ENCODE data around the gene WWOX.

DNA sequence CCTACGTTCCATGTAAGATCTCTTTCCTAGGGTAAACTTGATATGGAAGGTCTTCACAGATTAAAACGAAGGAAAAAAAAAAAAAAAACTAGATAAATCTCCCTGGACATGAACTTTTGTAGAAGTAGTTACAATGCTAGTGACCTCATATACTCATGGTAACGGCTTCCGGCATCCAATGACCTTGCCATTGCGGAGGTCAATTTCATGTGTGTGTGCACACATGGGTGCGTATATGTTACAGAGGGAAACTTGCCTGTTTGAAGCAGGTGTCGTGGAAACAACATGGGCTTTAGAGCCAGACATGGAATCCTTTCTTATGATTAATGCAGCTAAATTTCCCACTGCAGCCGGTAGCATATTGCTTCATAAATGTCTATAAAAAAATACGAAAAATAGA lies 1065.6 kb downstream of the WWOX start:
- TF ChIP-seq RAD21 (conservative IDR thresholded peaks at IDR 0.05) (no peak), MXI1 (conservative IDR thresholded peaks at IDR 0.05; ENCODE audit: poor library complexity, severe bottlenecking) (no peak), EZH2 (IDR thresholded peaks at IDR 0.05; ENCODE audit: borderline replicate concordance, insufficient read depth, low read length, poor library complexity, severe bottlenecking) (no peak), POLR2AphosphoS5 (IDR thresholded peaks at IDR 0.05) (no peak), EP300 (conservative IDR thresholded peaks at IDR 0.05; ENCODE audit: poor library complexity, severe bottlenecking) (no peak), TAF1 (IDR thresholded peaks at IDR 0.05; ENCODE audit: low read depth) (no peak)
- TF ChIP-seq, protein P1, sequence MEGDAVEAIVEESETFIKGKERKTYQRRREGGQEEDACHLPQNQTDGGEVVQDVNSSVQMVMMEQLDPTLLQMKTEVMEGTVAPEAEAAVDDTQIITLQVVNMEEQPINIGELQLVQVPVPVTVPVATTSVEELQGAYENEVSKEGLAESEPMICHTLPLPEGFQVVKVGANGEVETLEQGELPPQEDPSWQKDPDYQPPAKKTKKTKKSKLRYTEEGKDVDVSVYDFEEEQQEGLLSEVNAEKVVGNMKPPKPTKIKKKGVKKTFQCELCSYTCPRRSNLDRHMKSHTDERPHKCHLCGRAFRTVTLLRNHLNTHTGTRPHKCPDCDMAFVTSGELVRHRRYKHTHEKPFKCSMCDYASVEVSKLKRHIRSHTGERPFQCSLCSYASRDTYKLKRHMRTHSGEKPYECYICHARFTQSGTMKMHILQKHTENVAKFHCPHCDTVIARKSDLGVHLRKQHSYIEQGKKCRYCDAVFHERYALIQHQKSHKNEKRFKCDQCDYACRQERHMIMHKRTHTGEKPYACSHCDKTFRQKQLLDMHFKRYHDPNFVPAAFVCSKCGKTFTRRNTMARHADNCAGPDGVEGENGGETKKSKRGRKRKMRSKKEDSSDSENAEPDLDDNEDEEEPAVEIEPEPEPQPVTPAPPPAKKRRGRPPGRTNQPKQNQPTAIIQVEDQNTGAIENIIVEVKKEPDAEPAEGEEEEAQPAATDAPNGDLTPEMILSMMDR (IDR thresholded peaks at IDR 0.05; ENCODE audit: poor library complexity, severe bottlenecking): no peak
- TF ChIP-seq, protein P2, sequence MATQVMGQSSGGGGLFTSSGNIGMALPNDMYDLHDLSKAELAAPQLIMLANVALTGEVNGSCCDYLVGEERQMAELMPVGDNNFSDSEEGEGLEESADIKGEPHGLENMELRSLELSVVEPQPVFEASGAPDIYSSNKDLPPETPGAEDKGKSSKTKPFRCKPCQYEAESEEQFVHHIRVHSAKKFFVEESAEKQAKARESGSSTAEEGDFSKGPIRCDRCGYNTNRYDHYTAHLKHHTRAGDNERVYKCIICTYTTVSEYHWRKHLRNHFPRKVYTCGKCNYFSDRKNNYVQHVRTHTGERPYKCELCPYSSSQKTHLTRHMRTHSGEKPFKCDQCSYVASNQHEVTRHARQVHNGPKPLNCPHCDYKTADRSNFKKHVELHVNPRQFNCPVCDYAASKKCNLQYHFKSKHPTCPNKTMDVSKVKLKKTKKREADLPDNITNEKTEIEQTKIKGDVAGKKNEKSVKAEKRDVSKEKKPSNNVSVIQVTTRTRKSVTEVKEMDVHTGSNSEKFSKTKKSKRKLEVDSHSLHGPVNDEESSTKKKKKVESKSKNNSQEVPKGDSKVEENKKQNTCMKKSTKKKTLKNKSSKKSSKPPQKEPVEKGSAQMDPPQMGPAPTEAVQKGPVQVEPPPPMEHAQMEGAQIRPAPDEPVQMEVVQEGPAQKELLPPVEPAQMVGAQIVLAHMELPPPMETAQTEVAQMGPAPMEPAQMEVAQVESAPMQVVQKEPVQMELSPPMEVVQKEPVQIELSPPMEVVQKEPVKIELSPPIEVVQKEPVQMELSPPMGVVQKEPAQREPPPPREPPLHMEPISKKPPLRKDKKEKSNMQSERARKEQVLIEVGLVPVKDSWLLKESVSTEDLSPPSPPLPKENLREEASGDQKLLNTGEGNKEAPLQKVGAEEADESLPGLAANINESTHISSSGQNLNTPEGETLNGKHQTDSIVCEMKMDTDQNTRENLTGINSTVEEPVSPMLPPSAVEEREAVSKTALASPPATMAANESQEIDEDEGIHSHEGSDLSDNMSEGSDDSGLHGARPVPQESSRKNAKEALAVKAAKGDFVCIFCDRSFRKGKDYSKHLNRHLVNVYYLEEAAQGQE (IDR thresholded peaks at IDR 0.05; ENCODE audit: borderline replicate concordance): no peak

All from neural cell (in vitro differentiated cells).